H9 (cell line): ENCODE measurements around the gene ADORA1. TPM values are rescaled to one million over a fixed set of nuclear protein-coding genes. Genes with fewer than 3 reads are reported as not detected.

Experiments used
- DNase-seq: peaks from one replicate; pipeline ENCODE4 v3.0.0-alpha.2; 2017
- H2AFZ ChIP-seq: one replicate; pipeline ENCODE4 v1.6.1; 2013; ENCODE audit warnings: mild to moderate bottlenecking, low read length, control low read depth, moderate library complexity
- H2AK5ac ChIP-seq: 2 replicates; pipeline ENCODE4 v1.6.1; 2013; ENCODE audit warnings: low read length, control low read depth, mixed read lengths; ENCODE audit not compliant: insufficient read length
- H2BK120ac ChIP-seq: one replicate; pipeline ENCODE4 v1.6.1; 2013; ENCODE audit warnings: low read depth, mild to moderate bottlenecking, low read length, control low read depth, inconsistent platforms; ENCODE audit not compliant: poor library complexity, severe bottlenecking
- H2BK12ac ChIP-seq: 2 replicates; pipeline ENCODE4 v1.6.1; 2013; ENCODE audit warnings: low read length, control low read depth, mixed read lengths, low read depth; ENCODE audit not compliant: insufficient read length
- H2BK15ac ChIP-seq: 2 replicates; pipeline ENCODE4 v1.6.1; 2013; ENCODE audit warnings: low read depth, low read length, control low read depth
- H2BK20ac ChIP-seq: one replicate; pipeline ENCODE4 v1.6.1; 2013; ENCODE audit warnings: low read depth, mild to moderate bottlenecking, low read length, control low read depth, inconsistent platforms; ENCODE audit not compliant: poor library complexity, severe bottlenecking
- H2BK5ac ChIP-seq: 2 replicates; pipeline ENCODE4 v1.6.1; 2013; ENCODE audit warnings: low read length, control low read depth, mixed read lengths; ENCODE audit not compliant: insufficient read length
- H3K14ac ChIP-seq: 2 replicates; pipeline ENCODE4 v1.6.1; 2013; ENCODE audit warnings: low read length, control low read depth; ENCODE audit not compliant: insufficient read depth
- H3K18ac ChIP-seq: 2 replicates; pipeline ENCODE4 v1.6.1; 2013; ENCODE audit warnings: low read depth, mild to moderate bottlenecking, mixed read lengths, low read length, control low read depth; ENCODE audit not compliant: insufficient read length
- H3K23ac ChIP-seq: 2 replicates; pipeline ENCODE4 v1.6.1; 2013; ENCODE audit warnings: low read length, control low read depth, mixed read lengths, low read depth; ENCODE audit not compliant: insufficient read length
- H3K23me2 ChIP-seq: 2 replicates; pipeline ENCODE4 v1.6.1; 2013; ENCODE audit warnings: low read depth, mild to moderate bottlenecking, mixed read lengths, low read length, control low read depth; ENCODE audit not compliant: insufficient read length, poor library complexity, severe bottlenecking
- H3K27ac ChIP-seq: 2 replicates; pipeline ENCODE4 v1.5.1; 2013; ENCODE audit warnings: low read length, control low read depth, mixed read lengths, low read depth; ENCODE audit not compliant: insufficient read length
- H3K27me3 ChIP-seq: 2 replicates; pipeline ENCODE4 v1.6.1; 2013; ENCODE audit warnings: low read length, control low read depth, inconsistent platforms; ENCODE audit not compliant: insufficient read depth
- H3K4ac ChIP-seq: 2 replicates; pipeline ENCODE4 v1.6.1; 2013; ENCODE audit warnings: low read depth, mild to moderate bottlenecking, control low read depth, inconsistent platforms, low read length, moderate library complexity
- H3K4me1 ChIP-seq: 2 replicates; pipeline ENCODE4 v1.6.1; 2013; ENCODE audit warnings: low read length, control low read depth, inconsistent platforms; ENCODE audit not compliant: insufficient read depth
- H3K4me2 ChIP-seq: 2 replicates; pipeline ENCODE4 v1.6.1; 2013; ENCODE audit warnings: low read length, control low read depth, mixed read lengths; ENCODE audit not compliant: insufficient read length, insufficient read depth
- H3K56ac ChIP-seq: 2 replicates; pipeline ENCODE4 v1.6.1; 2013; ENCODE audit warnings: low read depth, mild to moderate bottlenecking, mixed read lengths, low read length, control low read depth; ENCODE audit not compliant: insufficient read length
- H3K79me1 ChIP-seq: 2 replicates; pipeline ENCODE4 v1.6.1; 2013; ENCODE audit warnings: low read depth, mild to moderate bottlenecking, moderate library complexity, low read length, control low read depth, inconsistent platforms; ENCODE audit not compliant: insufficient read depth, poor library complexity, severe bottlenecking
- H3K79me2 ChIP-seq: 2 replicates; pipeline ENCODE4 v1.6.1; 2013; ENCODE audit warnings: low read length, control low read depth, inconsistent platforms; ENCODE audit not compliant: insufficient read depth
- H3K9ac ChIP-seq: 2 replicates; pipeline ENCODE4 v1.6.1; 2013; ENCODE audit warnings: low read length, control low read depth, mixed read lengths; ENCODE audit not compliant: insufficient read length; ENCODE audit errors: extremely low read depth
- H3K9me3 ChIP-seq: one replicate; pipeline ENCODE4 v1.6.1; 2013; ENCODE audit warnings: low read depth, low read length, inconsistent platforms; ENCODE audit not compliant: control insufficient read depth
- H3T11ph ChIP-seq: one replicate; pipeline ENCODE4 v1.6.1; 2013; ENCODE audit warnings: mild to moderate bottlenecking, low read length, control low read depth, inconsistent platforms
- H4K20me1 ChIP-seq: one replicate; pipeline ENCODE4 v1.6.1; 2013; ENCODE audit not compliant: control insufficient read depth, insufficient read length, insufficient read depth
- H4K5ac ChIP-seq: 2 replicates; pipeline ENCODE4 v1.6.1; 2013; ENCODE audit warnings: low read depth, mild to moderate bottlenecking, mixed read lengths, low read length, control low read depth; ENCODE audit not compliant: insufficient read length
- H4K8ac ChIP-seq: replicated peaks from 2 replicates; pipeline ENCODE4 v1.6.1; 2013; ENCODE audit warnings: low read length, control low read depth, mixed read lengths, low read depth; ENCODE audit not compliant: insufficient read length
- H4K91ac ChIP-seq: 2 replicates; pipeline ENCODE4 v1.6.1; 2013; ENCODE audit warnings: low read depth, mild to moderate bottlenecking, moderate library complexity, mixed read lengths, low read length, control low read depth; ENCODE audit not compliant: insufficient read length
- H3K27ac Mint-ChIP-seq, 3 experiments: 2 replicates in 2 of 3; 3 replicates in 1 of 3; pipeline ENCODE4 v1.8.0; 2020 to 2021; ENCODE audit warnings: mixed read lengths in 3 of 3, mild to moderate bottlenecking in 1 of 3, moderate library complexity in 1 of 3
- H3K27me3 Mint-ChIP-seq: 2 replicates; pipeline ENCODE4 v1.8.0; 2021; ENCODE audit warnings: low read depth, mild to moderate bottlenecking, moderate library complexity, mixed read lengths
- H3K36me3 Mint-ChIP-seq, 3 experiments: 2 replicates in 2 of 3; 3 replicates in 1 of 3; pipeline ENCODE4 v1.8.0; 2020 to 2021; ENCODE audit warnings: low read depth in 3 of 3, mixed read lengths in 3 of 3; ENCODE audit not compliant: insufficient read depth in 1 of 3
- H3K4me1 Mint-ChIP-seq, 2 experiments: 2 replicates each; pipeline ENCODE4 v1.8.0; 2020; ENCODE audit warnings: mixed read lengths in 2 of 2
- H3K4me3 Mint-ChIP-seq, 2 experiments: 2 replicates in 1 of 2; 3 replicates in 1 of 2; pipeline ENCODE4 v1.8.0; 2020 to 2021; ENCODE audit warnings: mild to moderate bottlenecking in 2 of 2, mixed read lengths in 2 of 2, moderate library complexity in 1 of 2
- H3K9me3 Mint-ChIP-seq, 2 experiments: 2 replicates in 1 of 2; 3 replicates in 1 of 2; pipeline ENCODE4 v1.8.0; 2020; ENCODE audit warnings: mild to moderate bottlenecking in 2 of 2, mixed read lengths in 2 of 2, moderate library complexity in 1 of 2
- CTCF ChIP-seq: fragments of 200-600 bp; sonication (generic); conservative IDR thresholded peaks from 3 replicates; pipeline ENCODE4 v1.8.0; 2021; ENCODE audit warnings: antibody characterized with exemption, mild to moderate bottlenecking
- WGBS: extraction: QIAGEN DNeasy Blood & Tissue Kit; methylation state at CpG from one replicate; pipeline ENCODE4 v1.1.7; 2013; ENCODE audit warnings: missing lambda C conversion rate, low lambda C conversion rate, mixed read lengths; ENCODE audit not compliant: insufficient read length; ENCODE audit errors: extremely low coverage; 5-methylcytosine and 5-hydroxymethylcytosine counted together
- total RNA-seq: library from RNA; stranded (reverse); gene quantifications from 2 replicates; pipeline ENCODE4 v1.2.1, GENCODE V29; 2021

Gene ADORA1
- total RNA-seq, 1 experiment from 2014 or later = 1.3 TPM

- TF ChIP-seq CTCF = no peak
- Histone ChIP-seq H3K14ac (no peak overlapping the region; the same call in 1 of the 2 replicates), H3K27me3 (no peaks in the 10 kb centered on the region), H3K79me2 (no peaks in the 10 kb centered on the region), H2BK20ac (no peak overlapping the region), H3K23me2 (no peaks in the 10 kb centered on the region), H4K20me1 (peaks cover 3% of the 10 kb centered on the region), H3T11ph (no peak overlapping the region), H3K23ac (no peak overlapping the region), H2AK5ac (no peak overlapping the region), H4K91ac (no peak overlapping the region), H3K4ac (no peak overlapping the region), H3K79me1 (no peaks in the 10 kb centered on the region), H3K4me1 (peaks cover 9% of the 10 kb centered on the region), H2BK5ac (no peak overlapping the region), H2BK15ac (no peak overlapping the region), H3K27ac (no peak overlapping the region), H4K5ac (no peak overlapping the region), H3K9ac (no peak overlapping the region), H2BK120ac (no peak overlapping the region), H3K56ac (no peak overlapping the region), H2BK12ac (no peak overlapping the region), H2AFZ (no peak overlapping the region), H3K4me2 (no peak overlapping the region), H4K8ac (no peak overlapping the region), H3K18ac (no peak overlapping the region), H3K9me3 (no peaks in the 10 kb centered on the region)
- Mint-ChIP-seq H3K4me1 (peaks cover 39 to 47% of the 10 kb centered on the region in 2 experiments), H3K27ac (0 out of 7 replicates have a peak overlapping the region, but pooled peaks of 1 of the 3 experiments have one; percentile 27), H3K27me3 (no peaks in the 10 kb centered on the region), H3K9me3 (no peaks in the 10 kb centered on the region), H3K36me3 (no peaks in the 10 kb centered on the region), H3K4me3 (no peak overlapping the region)
- whole genome bisulfite sequencing = no CpG with 5 or more reads among the region's 11 CpGs
- DNase-seq = peak; percentile 42
Measured at GRCh38 chr1:203082571-203083462, 44.7 kb upstream of the ADORA1 start.
